ENCODE measurements around the gene SUN2. TPM values are rescaled to one million over a fixed set of nuclear protein-coding genes. Genes with fewer than 3 reads are reported as not detected.
A peak's percentile ranks its signal among the peaks of the same experiment; 100 is the strongest.

SUN2 gene
- total and polyA plus RNA-seq, 10 of the 15 experiments (the other 5 are each of a cell fraction or from before 2014, with no cell fraction given) = 0.18 to 107 (median 35.9) TPM

DNA sequence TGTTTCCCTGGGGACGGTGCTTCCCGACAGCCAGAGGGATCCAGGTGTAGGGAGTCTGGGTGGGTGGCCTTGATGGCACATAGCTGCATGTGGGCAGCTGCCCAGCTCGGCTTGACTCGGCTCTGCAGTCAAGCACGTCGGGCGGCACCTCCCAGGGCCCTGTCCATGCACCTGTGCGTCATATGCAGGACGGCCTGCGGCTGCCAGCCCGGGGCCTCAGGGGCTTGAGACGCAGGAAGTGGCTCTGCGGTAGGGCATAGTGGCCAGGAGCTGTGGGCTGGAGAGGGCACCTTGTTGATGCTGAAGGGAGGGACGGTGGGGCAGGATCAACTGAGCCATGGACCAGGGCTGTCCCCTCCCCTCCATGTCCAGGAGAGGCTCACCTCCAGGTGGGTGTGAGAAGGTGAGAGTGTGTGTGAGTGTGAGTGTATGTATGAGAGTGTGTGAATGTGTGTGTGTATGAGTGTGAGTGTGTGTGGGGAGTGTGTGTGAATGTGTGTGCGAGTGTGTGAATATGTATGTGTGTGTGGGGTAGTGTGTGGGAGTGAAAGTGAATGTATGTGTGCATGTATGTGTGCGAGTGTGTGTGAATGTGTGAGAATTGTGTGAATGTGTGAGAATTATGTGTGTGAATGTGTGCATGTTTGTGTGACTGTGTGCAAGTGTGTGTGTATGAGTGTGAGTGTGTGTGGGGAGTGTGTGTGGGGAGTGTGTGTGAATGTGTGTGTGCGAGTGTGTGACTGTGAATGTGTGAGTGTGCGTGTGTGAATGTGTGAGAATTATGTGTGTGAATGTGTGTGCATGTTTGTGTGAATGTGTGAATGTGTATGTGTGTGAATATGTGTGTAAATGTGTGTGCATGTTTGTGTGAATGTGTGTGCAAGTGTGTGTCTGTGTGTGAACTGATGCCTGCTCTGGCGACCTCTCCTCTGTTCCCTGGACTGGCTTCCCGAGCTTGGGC lies 5.7 kb upstream of the SUN2 start:
- Histone ChIP-seq H3K36me3 (ENCODE audit: control insufficient read depth in 2 of 2, insufficient read depth in 2 of 2, low read length in 1 of 2) (no peaks in the 10 kb centered on the region), H3K9ac (ENCODE audit: control insufficient read depth, insufficient read depth, low read length) (no peak overlapping the region), H3K79me2 (ENCODE audit: control insufficient read depth, insufficient read depth, low read length) (peaks cover 7% of the 10 kb centered on the region), H3K9me3 (replicated peaks; ENCODE audit: control insufficient read depth, insufficient read depth, low read length) (no peaks in the 10 kb centered on the region), H3K4me2 (ENCODE audit: control insufficient read depth, insufficient read depth) (no peak overlapping the region), H3K27ac (ENCODE audit: control insufficient read depth, insufficient read depth) (no peak overlapping the region), H3K27me3 (replicated peaks in 1 of 2; ENCODE audit: control insufficient read depth in 2 of 2, insufficient read depth in 2 of 2, low read length in 1 of 2) (no peaks in the 10 kb centered on the region; a peak in 1 of 4 replicates), H4K20me1 (ENCODE audit: control insufficient read depth, insufficient read depth) (no peaks in the 10 kb centered on the region), H3K4me1 (ENCODE audit: control insufficient read depth, insufficient read depth, low read length) (peaks cover 25% of the 10 kb centered on the region), H2AFZ (ENCODE audit: control insufficient read depth, low read depth, low read length) (no peak overlapping the region), H3K4me3 (no peak overlapping the region)
- CTCF ChIA-PET = interaction anchor here (2.2 kb wide), 1 partner anchor 29 kb away, joined by 6 read pairs; no protein-coding TSS in a partner anchor
- intact Hi-C loops (cut with micrococcal nuclease; ENCODE audit: unreplicated experiment) (loop anchor here (10.0 kb wide), 2 partner anchors 363 to 553 kb away; partner anchors contain the start of gene RPL3), in situ Hi-C loops (cut with MboI) (loop anchor here (10.0 kb wide), 1 partner anchor 363 kb away; no protein-coding TSS in a partner anchor)
- TF ChIP-seq NRF1 (conservative IDR thresholded peaks at IDR 0.05; ENCODE audit: low read depth, low read length) = no peak
- TF ChIP-seq, protein P1, sequence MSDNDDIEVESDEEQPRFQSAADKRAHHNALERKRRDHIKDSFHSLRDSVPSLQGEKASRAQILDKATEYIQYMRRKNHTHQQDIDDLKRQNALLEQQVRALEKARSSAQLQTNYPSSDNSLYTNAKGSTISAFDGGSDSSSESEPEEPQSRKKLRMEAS (IDR thresholded peaks at IDR 0.05; ENCODE audit: low read depth, low read length) = no peak
- peak; percentile 19; the same call in 1 of the 2 replicates for TF ChIP-seq IKZF1 (conservative IDR thresholded peaks at IDR 0.05)
- TF ChIP-seq, protein P2, sequence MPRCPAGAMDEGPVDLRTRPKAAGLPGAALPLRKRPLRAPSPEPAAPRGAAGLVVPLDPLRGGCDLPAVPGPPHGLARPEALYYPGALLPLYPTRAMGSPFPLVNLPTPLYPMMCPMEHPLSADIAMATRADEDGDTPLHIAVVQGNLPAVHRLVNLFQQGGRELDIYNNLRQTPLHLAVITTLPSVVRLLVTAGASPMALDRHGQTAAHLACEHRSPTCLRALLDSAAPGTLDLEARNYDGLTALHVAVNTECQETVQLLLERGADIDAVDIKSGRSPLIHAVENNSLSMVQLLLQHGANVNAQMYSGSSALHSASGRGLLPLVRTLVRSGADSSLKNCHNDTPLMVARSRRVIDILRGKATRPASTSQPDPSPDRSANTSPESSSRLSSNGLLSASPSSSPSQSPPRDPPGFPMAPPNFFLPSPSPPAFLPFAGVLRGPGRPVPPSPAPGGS (IDR thresholded peaks at IDR 0.05; ENCODE audit: borderline replicate concordance, insufficient read depth, low read depth, low read length, poor library complexity, severe bottlenecking) = peak; percentile 97
- TF ChIP-seq NFIC (IDR thresholded peaks at IDR 0.05; ENCODE audit: low read depth, low read length) = peak; percentile 41; the same call in 1 of the 2 replicates
- TF ChIP-seq, protein P3, sequence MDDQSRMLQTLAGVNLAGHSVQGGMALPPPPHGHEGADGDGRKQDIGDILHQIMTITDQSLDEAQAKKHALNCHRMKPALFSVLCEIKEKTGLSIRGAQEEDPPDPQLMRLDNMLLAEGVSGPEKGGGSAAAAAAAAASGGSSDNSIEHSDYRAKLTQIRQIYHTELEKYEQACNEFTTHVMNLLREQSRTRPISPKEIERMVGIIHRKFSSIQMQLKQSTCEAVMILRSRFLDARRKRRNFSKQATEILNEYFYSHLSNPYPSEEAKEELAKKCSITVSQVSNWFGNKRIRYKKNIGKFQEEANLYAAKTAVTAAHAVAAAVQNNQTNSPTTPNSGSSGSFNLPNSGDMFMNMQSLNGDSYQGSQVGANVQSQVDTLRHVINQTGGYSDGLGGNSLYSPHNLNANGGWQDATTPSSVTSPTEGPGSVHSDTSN (IDR thresholded peaks at IDR 0.05; ENCODE audit: insufficient replicate concordance, low read depth, low read length) = peak; percentile 57
- BruUV-seq (replicated peaks) = no TSS peak
- WGBS (ENCODE audit: insufficient coverage, insufficient replicate concordance, low lambda C conversion rate, missing lambda C conversion rate) = 41% methylated on average over 20 of the region's 20 CpGs
- ATAC-seq = peak; percentile 11; the same call in 2 of the 3 replicates
- POLR2A ChIA-PET = interaction anchor here (0.5 kb wide), 1 partner anchor 12 kb away, joined by 4 read pairs; no protein-coding TSS in a partner anchor
- DNase-seq (ENCODE audit: low read depth, low spot score) = no peak
- peak; percentile 86 for FAIRE-seq
- RAD21 ChIA-PET (ENCODE audit: unreplicated experiment) = no interaction called here
- SMC1A ChIA-PET (ENCODE audit: uncharacterized antibody, unreplicated experiment) = no interaction called here

Measured in GM12878 (cell line).